GM21619 (cell line): ENCODE data around the gene ZNF544.

ENCODE experiments used
- ATAC-seq: cut with Tn5 transposase; IDR thresholded peaks from one replicate; pipeline ENCODE4 v1.9.1; 2021; ENCODE audit not compliant: unreplicated experiment

Gene ZNF544

DNA sequence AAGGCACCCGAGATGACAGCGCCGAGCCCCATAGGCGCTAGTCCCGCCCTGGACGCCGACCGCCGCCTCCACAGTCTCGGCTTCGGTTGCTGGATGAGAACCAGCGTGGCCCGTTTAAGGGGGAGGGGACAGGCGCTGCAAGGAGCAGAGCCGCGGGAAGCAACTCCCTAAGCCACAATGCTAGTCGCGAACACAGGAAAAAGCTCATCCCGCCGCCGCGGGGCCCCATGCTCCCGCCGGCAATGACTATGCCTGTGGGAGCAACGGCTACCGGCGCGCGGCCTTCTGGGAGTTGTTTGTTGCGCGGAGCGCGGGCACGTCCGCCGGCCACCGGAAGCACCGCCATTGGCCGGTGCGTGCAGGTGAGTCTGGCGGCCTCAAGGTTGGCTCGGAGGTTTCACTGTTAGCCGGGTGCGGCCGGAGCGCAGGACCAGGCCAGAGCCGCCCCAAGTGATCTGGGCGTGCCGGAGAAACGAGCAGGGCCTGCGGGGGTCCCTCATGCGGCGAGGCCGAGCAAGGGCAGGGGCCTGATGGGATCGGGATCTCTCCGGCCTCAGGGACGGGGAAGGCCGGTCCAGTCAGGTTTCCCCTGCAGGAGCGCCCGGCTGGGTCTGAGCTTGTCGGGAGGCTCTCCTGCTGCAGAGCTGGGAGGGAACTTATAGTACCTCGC is at the start of gene ZNF544:
Gene ZNF544 (plus strand): TSS at position 330 of the 670 bp plus-strand sequence. CDS start 15,110 bp downstream, outside the sequence.
- ATAC-seq = peak; percentile 91

DNA sequence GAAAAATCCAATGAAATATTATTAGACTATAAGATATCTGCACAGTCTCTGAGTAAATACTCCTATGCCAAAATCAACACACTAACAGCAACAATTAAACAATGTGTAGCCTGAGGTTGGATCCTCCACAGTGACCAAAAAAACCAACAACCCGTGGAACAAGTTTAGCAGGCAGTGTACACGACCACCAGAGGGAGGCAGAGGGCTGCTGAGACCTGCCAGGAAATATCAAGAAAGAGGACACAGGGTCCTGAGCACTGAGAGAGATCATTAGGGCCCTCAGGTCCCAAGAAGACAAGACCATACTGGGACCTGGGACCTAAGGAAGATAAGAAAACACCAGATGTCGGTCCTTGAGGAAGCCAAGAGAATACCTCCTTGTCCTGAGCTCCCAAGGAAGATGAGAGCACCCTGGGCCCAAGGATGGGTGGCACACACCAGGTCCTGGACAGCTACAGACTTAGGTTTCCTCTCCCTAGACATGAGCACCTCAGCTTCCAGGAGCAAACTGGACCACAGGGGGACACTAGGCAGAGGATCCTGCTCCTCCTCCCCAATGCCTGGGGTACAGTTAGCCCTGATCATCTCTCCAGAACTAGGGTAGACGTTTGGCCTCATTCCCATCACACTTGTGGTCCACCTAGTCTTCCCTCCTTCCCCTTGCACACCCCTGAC is 46.7 kb upstream of the ZNF544 start:
- no peak for ATAC-seq

DNA sequence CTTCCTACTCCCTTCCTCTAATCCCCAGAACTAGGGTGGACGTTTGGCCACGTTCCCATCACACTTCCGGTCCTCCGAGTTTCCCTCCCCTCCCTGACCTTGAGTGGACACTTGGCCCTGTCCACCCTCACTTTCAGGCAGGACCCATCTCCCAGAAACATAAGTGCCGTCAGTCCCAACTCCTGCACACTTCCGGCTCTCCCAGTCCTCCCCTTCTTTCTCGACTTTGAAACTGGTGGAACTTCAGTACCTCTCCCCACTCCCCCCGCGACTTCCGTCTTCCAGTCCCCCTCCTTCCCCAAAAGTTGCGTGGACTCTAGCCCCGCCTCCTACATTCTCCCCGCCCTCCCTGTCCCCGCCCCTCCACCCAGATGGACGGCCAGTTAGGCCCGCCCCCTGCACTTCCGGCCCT is 46.1 kb upstream of the ZNF544 start:
- ATAC-seq = no peak

DNA sequence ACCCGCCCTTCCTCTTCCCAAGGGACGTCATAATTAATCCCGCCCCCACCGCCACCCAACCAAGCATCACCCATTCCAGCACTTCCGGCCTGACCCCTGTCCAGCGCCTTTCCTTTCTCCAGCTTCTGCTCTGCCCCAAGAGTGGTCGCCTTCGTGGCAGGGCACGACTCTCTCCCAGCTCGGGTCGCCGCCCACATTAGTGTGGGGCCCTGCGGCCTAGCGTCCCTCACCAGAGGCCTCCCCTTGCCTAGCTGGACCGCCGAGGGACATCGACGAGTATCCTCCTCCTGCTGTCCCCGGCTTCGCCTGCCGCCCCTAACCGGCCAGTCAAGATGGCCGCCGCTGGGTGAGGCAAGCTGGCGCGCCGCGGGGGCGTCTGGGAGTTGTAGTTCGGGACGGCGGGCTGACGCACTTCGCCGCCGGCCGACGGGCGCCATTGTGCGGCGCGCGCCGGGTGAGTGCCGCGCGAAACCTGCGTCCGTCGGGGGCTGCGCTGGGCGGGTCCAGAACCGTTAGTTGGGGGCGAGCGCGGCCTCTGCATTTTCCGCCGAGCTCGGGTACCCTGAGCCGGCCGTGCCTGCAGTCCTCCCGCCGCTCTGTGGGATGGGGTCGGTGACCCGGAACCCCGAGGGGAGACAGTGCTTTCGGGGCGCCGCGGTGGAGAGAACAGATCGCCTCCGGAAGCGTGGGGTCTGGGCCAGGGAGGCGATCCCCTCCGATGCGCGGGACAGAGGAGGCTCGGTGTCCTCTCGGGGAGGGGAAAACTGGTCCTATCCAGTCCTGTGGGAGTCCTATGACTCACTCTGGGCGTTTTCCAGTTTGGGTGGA is 45.5 kb upstream of the ZNF544 start, which contains the start of gene ZNF274:
Gene ZNF274 (plus strand): TSS at position 73 of the 828 bp plus-strand sequence. CDS start 905 bp downstream, outside the sequence.
- ATAC-seq = peak; percentile 90

DNA sequence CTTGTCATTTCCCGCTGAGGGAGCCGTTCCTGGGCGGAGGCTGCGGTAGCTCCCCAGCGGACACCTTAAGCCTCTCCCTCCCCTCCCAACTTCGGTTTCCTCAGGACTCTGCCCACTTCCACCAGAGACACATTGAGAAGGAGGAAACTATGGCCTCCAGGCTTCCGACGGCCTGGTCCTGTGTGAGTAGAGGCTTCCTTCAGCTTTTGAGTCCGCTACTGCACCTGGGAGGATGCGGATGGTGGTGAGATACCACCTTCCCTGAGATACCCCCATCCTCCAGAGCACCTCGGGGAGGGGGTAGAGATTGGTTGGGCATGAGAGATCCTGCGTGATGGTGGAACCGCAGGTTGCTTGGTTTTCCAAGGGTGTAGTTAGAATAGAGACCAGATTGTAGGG is 44.9 kb upstream of the ZNF544 start:
- no peak for ATAC-seq

DNA sequence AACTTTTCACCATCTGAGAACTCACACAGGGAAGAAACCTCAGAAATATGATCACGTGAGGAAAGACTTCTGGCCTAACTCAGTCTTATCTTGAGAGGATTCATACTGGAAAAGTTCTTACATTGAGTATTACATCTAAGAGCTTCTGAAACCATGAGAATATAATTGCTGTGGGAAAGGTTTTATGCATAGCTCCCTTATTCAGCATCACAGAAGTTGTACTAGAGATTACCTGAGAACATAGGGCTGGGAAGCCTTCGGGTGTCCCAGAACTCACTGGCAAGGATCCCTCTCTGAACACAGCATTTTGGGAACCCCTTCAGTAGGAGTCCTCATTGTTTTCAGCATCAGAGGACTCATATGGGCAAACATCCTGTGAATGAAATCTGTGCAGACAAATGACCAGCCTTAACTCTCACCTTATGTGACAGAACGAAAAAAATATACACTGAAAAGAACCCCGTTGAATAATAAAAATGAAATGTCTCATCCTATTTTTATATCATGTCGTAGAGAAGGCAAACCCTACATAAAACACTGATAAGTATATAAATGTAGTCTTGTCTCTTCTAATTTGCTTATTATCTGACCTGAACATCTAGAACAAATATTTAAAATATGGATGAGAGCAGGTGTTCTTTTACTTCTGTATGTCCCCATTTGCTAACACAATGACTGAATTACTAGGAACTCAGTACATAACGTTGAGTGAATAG is 31.7 kb upstream of the ZNF544 start:
- ATAC-seq = no peak

DNA sequence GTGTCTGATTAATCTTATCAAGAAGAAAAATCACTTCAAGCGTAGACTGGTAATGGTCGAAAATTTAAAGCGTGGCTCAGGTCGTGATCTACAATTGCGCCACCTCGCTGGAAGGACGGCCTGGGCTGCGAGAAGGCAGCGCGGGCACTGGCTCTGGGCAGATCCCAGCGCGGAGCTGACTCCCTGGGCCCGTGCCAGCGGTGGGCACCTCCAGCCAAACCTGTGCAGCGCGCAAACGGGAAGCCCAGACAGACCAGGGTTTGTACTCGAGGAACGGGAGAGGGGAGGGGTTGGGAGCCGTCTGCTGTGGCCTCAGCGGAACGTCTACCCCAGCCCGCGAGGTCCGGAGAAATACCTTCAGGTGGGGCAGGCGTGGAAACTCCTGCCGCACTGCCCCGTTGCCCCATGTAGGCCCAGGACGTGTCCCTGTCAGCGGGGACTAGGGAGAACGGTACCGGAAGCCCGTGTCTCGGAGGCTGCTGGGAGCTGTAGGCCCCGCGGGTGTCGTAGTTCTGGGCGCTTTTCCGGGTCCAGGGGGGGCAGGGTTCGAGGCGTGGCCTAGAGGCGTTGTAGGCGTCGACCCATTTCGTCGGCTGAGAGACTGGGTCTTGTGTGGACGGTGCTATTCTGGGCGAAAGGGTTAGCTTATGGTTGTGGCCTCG is 24.8 kb upstream of the ZNF544 start:
- ATAC-seq = no peak

DNA sequence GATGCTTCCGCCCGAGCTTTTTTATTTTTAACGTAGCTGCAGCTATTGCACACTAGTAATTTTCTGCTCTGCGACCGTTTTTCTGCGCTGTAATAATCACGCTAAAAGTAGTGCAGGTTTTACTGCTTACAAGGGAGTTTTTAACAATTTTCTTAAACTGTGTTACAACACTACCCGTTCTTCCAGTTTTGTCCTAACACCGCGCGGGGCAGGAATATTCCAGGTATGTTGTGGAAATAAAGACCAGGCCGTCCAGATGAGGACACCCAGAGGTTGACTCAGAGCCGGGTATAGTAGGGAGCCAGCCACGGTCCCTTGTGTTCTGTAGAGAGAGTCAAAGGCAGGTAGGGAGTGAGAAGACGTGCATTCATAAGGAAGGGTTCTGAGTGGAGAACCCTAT is 24.1 kb upstream of the ZNF544 start:
- ATAC-seq = no peak

DNA sequence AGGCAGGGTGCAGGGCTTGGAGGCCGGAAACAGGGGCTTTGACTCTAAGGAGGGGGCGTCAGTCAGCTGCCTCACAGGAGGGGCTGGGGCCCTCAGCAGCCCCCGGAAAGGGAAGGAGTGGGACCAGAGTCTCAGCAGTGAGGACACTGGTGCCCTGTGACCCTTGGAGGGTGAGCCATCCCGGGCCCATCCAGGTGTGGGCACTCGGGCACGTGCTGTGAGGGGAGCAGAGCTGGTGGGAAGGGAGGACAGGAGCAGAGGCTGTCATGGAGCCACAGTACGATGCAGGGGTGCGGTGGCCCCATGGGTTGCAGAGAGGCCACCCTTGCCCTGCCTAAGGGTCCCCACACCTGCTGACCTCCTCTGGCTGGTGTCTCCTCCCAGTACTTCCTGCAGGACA is 19.1 kb upstream of the ZNF544 start:
- no peak for ATAC-seq

DNA sequence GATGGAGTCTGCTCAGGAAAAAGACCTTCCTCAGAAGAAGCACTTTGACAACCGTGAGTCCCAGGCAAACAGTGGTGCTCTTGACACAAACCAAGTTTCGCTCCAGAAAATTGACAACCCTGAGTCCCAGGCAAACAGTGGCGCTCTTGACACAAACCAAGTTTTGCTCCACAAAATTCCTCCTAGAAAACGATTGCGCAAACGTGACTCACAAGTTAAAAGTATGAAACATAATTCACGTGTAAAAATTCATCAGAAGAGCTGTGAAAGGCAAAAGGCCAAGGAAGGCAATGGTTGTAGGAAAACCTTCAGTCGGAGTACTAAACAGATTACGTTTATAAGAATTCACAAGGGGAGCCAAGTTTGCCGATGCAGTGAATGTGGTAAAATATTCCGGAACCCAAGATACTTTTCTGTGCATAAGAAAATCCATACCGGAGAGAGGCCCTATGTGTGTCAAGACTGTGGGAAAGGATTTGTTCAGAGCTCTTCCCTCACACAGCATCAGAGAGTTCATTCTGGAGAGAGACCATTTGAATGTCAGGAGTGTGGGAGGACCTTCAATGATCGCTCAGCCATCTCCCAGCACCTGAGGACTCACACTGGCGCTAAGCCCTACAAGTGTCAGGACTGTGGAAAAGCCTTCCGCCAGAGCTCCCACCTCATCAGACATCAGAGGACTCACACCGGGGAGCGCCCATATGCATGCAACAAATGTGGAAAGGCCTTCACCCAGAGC is 16.2 kb upstream of the ZNF544 start:
- no peak for ATAC-seq

DNA sequence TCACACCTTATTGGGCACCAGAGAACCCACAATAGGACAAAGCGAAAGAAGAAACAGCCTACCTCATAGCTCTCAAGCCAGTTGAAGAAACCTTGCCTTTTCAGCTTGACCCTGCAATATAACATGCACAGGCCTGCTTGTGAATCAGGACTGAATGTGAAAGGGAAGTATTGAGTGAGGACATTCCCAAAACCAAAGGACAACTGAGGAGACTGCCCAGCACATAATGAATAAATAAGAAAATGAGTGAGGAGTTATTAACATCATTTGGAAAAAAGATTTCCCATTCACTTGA is 15.7 kb upstream of the ZNF544 start:
- no peak for ATAC-seq

DNA sequence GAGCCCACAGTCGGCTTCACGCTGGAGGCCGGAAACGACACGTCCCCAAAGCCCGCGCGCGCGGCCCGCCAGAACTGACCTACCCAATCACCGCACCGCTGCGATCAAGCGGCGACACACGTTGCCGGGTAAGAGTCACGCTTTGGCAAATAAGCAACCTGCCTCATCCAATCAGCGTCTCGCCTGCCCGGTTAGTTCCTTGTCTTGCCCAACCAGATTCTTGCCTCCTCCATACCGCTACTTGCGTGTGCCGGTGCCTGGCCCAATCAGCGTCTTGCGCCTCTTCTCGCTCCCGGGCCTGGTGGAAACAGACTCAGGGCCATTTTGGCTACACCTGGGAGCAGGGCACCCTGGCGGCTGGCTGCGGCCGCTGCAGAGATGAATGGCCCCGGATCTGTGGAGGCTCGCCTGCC is 11.6 kb upstream of the ZNF544 start:
- no peak for ATAC-seq

DNA sequence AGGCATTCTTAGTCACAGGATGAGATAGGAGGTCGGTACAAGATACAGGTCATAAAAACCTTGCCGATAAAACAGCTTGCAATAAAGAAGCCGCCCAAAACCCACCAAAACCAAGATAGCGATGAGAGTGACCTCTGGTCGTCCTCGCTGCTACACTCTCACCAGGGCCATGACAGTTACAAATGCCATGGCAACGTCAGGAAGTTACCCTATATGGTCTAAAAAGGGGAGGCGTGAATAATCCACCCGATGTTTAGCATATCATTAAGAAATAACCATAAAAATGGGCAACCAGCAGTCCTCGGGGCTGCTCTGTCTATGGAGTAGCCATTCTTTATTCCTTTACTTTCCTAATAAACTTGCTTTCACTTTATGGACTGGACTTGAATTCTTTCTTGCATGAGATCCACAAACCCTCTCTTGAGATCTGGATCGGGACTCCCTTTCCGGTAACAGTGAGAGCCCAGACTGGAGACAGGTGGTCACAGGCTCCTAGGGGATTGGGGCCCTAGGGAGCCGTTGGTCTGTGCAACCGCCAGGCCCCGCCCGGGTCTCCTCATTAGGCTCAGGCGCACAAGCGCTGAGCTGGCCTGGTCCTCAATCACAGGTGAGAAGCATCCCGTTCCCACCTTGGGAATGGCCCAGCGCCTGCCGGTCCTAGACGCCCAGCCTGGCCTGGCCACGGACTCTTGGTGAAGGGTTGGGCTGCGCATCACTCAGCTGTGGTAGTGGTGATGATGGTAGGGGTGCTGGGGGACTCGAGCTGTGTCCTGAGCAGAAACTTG is 10.9 kb upstream of the ZNF544 start:
- ATAC-seq = no peak

DNA sequence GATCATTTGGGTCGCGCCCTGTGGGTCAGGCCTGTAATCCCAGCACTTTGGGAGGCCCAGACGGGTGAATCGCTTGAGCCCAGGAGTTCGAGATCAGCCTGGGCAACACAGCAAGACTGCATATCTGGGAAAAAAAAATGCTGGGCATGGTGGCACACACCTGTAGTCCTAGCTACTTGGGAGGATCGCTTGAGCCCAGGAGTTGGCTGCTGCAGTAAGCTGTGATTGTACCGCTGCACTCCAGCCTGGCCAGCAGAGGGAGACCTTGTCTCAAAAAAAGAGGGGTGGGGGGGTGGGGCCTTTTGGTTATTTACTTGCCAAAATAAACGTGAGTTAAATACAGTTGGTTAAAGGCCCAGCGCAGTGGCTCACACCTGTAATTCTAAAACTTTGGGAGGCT is 9.8 kb upstream of the ZNF544 start:
- no peak for ATAC-seq

DNA sequence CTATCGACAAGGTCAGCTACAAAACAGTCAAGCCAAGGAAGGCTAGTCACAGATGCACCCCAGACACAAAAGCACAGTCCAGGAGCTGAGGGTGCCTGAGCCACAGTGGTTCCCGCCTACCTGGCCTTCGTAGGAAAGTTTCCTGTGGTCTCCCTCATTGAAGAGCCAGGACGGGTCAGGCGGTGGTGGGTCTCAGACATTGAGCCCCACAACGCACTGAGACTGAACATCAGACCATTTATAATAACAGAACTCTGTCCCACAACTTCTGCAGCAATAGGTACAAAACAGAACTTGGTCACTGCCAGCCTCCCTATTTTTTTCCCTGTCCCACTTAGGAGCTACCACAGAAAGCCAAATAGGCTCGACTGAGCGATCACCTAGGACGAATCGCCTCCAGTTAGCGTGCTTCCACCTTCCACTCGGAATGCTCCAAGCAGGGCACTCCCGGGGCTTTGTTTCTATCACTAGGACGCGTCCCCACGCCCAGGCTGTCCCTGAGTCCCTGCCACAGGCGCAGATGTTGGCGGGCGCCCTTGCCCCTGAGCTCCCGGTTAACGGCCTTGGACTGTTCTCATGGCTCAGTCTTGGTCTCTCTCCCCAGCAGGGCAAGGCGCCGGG is 640 bp upstream of the ZNF544 start:
- no peak for ATAC-seq

DNA sequence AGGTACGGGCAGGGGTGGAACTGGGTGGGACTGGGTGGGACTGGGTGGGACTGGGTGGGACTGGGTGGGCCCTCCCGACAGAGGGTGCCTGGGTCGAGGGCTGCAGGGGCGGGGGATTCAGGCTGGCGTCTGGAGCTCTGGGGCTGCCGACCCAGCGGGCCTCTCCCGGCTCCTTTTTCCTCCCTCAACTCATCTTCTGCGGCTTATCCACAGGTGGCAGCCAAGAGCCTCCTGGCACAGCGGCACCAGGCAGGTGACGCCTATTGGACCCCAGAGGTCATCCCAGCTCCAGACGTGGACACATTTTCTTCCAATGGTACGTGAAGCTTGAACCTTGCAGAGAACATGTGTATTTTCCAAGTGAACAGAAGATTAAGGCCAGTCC is 533 bp downstream of the ZNF544 start:
- no peak for ATAC-seq

DNA sequence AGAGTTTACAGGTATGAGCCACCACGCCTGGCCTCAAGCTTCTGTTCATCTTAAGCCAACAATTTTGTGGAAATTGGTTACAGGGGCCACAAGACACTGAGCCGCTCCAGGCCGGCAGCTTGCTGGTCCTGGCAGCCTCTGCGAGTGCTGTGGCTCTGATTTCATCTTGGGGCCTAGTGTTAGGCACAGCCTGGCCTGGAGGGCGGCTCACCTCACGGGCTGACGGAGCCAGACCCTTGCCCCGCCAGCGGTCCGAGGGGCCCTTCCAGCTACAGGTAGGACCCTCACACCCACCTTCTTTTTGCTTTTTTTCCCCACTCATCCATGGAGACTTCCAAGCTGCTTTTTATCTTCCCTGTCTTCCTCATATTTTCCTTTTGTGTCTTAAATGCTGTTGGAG is 8.6 kb downstream of the ZNF544 start:
- ATAC-seq = no peak

DNA sequence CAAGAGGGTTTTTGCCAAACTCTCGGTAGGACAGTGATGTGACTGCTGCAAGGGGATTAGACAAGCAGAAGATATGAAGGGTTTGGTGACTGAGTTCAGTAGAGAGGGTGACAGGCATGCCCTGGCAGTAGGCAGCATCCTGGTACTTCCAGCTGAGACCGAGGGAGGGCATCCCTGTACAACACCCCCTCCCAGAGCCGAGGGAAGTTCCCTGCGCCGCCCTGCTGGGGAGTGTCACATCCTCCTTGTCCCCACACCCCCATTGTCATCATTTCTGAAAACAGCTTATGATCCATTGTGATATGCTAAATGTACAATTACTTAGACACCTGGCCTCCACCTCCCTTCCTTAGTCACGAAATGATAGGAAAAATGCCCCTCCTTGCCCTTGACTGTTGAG is 14.6 kb downstream of the ZNF544 start:
- no peak for ATAC-seq

DNA sequence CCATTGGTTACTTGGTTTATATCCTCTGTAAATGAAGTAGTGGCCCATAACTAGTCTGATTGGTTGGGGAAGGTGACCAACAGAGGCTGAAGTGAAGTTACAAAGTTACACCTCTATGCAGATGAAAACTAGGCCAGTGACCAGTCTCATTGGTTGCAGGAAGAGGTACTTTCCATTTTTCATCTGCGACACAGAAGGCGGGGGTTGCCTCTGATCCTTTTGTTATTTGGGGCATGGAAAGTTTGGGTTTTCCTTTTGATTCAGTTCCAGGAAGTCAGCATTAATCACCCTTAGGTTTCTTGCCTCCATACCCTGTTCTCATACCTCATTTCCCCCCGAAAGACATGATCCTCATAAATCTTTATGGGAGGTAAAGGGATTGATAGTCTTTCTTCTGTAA is 20.2 kb downstream of the ZNF544 start:
- no peak for ATAC-seq
